Neural progenitor cell (in vitro differentiated cells): ENCODE measurements around the gene UGT1A10.
"Not testable (repeated sequence)": the region's sequence is repeated elsewhere in the genome, so short reads cannot be mapped to it uniquely, and the experiment has no call there.

Source experiments
- CTCF ChIP-seq: fragments of 200-600 bp; sonication (generic); IDR thresholded peaks from 2 replicates; pipeline ENCODE4 v1.5.1; 2017; ENCODE audit warnings: antibody characterized with exemption, mild to moderate bottlenecking
- EZH2 ChIP-seq: fragments of 200-600 bp; sonication (generic); IDR thresholded peaks from 2 replicates; pipeline ENCODE4 v1.6.1; 2017; ENCODE audit warnings: antibody characterized with exemption, mild to moderate bottlenecking, moderate library complexity
- EZH2phosphoT487 ChIP-seq: fragments of 200-600 bp; sonication (generic); IDR thresholded peaks from 2 replicates; pipeline ENCODE4 v1.6.1; 2017; ENCODE audit warnings: antibody characterized with exemption

DNA sequence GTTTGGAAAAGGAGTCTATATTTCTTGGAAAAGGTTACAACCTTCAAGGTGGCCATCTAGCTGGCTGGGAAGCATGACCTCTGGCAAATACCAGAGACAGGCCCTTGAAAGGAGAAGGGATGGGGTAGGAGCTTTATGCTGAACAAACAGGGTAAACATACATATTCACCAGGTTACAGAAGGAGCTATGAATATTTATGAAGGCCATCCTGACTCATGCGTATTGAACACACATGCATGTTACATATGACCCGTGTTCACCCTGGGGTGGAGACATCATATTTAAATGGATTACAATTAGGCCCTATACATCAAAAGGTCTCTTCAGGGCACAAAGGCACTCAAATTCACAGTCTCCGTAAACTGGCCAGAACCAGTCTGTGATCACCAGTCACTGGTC, 19.7 kb downstream of the UGT1A10 start:
- TF ChIP-seq CTCF, EZH2, EZH2phosphoT487: not testable (repeated sequence)
